Natural killer cell (primary cell): Measurements from ENCODE around the gene IQGAP3. TPM values are rescaled to one million over a fixed set of nuclear protein-coding genes. Genes with fewer than 3 reads are reported as not detected.

Source experiments
- ATAC-seq, 3 donors: fragments of 150-1000 bp in 2 of 3; fragments of 200-7000 bp in 1 of 3; cut with Tn5 transposase; 1 replicate in 1 of 3; 2 replicates in 2 of 3; pipeline ENCODE4 v1.10.0; 2021; ENCODE audit warnings: mild to moderate bottlenecking in 2 of 3, moderate library complexity in 2 of 3
- DNase-seq, 2 donors: peaks; one replicate each; pipeline versions ENCODE4 v3.0.0 to v3.0.0-alpha.2; 2013 to 2021; ENCODE audit warnings: mixed read lengths in 1 of 2
- H3K27ac ChIP-seq: one replicate; pipeline ENCODE4 v1.5.1; 2013; ENCODE audit warnings: mild to moderate bottlenecking, low read length
- H3K27me3 ChIP-seq: one replicate; pipeline ENCODE4 v1.6.1; 2013; ENCODE audit warnings: low read length; ENCODE audit not compliant: control insufficient read depth, insufficient read depth
- H3K36me3 ChIP-seq: one replicate; pipeline ENCODE4 v1.6.1; 2013; ENCODE audit warnings: low read length; ENCODE audit not compliant: control insufficient read depth, insufficient read depth
- H3K4me1 ChIP-seq: one replicate; pipeline ENCODE4 v1.6.1; 2013; ENCODE audit warnings: low read length; ENCODE audit not compliant: control insufficient read depth, insufficient read depth
- H3K4me3 ChIP-seq: one replicate; pipeline ENCODE4 v1.5.1; 2013; ENCODE audit warnings: low read length
- H3K9me3 ChIP-seq: one replicate; pipeline ENCODE4 v1.6.1; 2013; ENCODE audit warnings: low read length; ENCODE audit not compliant: control insufficient read depth, insufficient read depth
- H3K27ac Mint-ChIP-seq, 2 donors: one replicate each; pipeline ENCODE4 v1.8.0; 2022; ENCODE audit warnings: mild to moderate bottlenecking in 2 of 2, mixed read lengths in 2 of 2, moderate library complexity in 1 of 2
- H3K27me3 Mint-ChIP-seq, 2 donors: one replicate each; pipeline ENCODE4 v1.8.0; 2022; ENCODE audit warnings: low read depth in 2 of 2, mixed read lengths in 2 of 2
- H3K36me3 Mint-ChIP-seq: one replicate; pipeline ENCODE4 v1.8.0; 2022; ENCODE audit warnings: mixed read lengths
- H3K4me1 Mint-ChIP-seq, 2 donors: one replicate each; pipeline ENCODE4 v1.8.0; 2022; ENCODE audit warnings: mixed read lengths in 2 of 2
- H3K4me3 Mint-ChIP-seq: one replicate; pipeline ENCODE4 v1.8.0; 2022; ENCODE audit warnings: mild to moderate bottlenecking, moderate library complexity, mixed read lengths
- H3K9me3 Mint-ChIP-seq, 2 donors: one replicate each; pipeline ENCODE4 v1.8.0; 2022; ENCODE audit warnings: mixed read lengths in 2 of 2
- CTCF ChIP-seq: fragments of 200-600 bp; IDR thresholded peaks from one replicate; pipeline ENCODE4 v1.8.0; 2022; ENCODE audit warnings: antibody characterized with exemption
- WGBS: methylation state at CpG from one replicate; pipeline ENCODE4 v1.1.7; 2013; ENCODE audit warnings: missing lambda C conversion rate; ENCODE audit not compliant: insufficient coverage; 5-methylcytosine and 5-hydroxymethylcytosine counted together
- intact Hi-C: fragments of 100-400 bp; cut with micrococcal nuclease; formaldehyde crosslinking; loops from one replicate; pipeline ENCODE4 v1.14.2; 2022
- total RNA-seq, 4 donors: library from RNA; stranded (reverse); fragments of 120-200 nt in 1 of 4; gene quantifications; one replicate each; pipeline versions ENCODE4 v1.2.3 to v1.2.4, GENCODE V29; 2013 to 2022

The IQGAP3 gene
- total RNA-seq, 3 donors from 2014 or later (not counting 1 experiment from before 2014, with no cell fraction given), result 0.08 to 0.21 (median 0.14) TPM

- Histone ChIP-seq H3K36me3 (no peaks in the 10 kb centered on the region), H3K4me1 (peaks cover 32% of the 10 kb centered on the region), H3K27ac (no peak within 1 kb of the TSS), H3K27me3 (no peaks in the 10 kb centered on the region), H3K4me3 (no peak within 1 kb of the TSS), H3K9me3 (no peaks in the 10 kb centered on the region)
- Mint-ChIP-seq H3K4me1 (peaks cover 6 to 30% of the 10 kb centered on the region in 2 donors), H3K4me3 (no peak within 1 kb of the TSS), H3K9me3 (no peaks in the 10 kb centered on the region), H3K27ac (no peak within 1 kb of the TSS), H3K27me3 (peaks cover 0 to 4% of the 10 kb centered on the region in 2 donors), H3K36me3 (no peaks in the 10 kb centered on the region)
- intact Hi-C loops, result no loop called here
- DNase-seq (no peak), ATAC-seq (no peak)
- no peak for TF ChIP-seq CTCF
- WGBS, result 93% methylated on average over 5 of the region's 5 CpGs
Measured at GRCh38 chr1:156579472-156579871, 7.1 kb upstream of the IQGAP3 start, which contains the start of gene TTC24. Gene TTC24 (plus strand): TSS chr1:156579723. CDS start chr1:156581365, 1,642 bp downstream.

- no peak overlapping the region for H3K27ac Mint-ChIP-seq
- Histone ChIP-seq H3K36me3 (no peaks in the 10 kb centered on the region), H3K27me3 (peaks cover 3% of the 10 kb centered on the region), H3K4me1 (peaks cover 21% of the 10 kb centered on the region), H3K27ac (no peak overlapping the region), H3K4me3 (no peak overlapping the region), H3K9me3 (no peaks in the 10 kb centered on the region)
- no peaks in the 10 kb centered on the region for H3K36me3 Mint-ChIP-seq
- WGBS, result 55% methylated on average over 4 of the region's 7 CpGs
- DNase-seq (no peak), ATAC-seq (no peak)
- TF ChIP-seq CTCF, result no peak
- intact Hi-C loops, result no loop called here
- no peak overlapping the region for H3K4me3 Mint-ChIP-seq
- H3K4me1 Mint-ChIP-seq, result peaks cover 2 to 25% of the 10 kb centered on the region in 2 donors
- H3K9me3 Mint-ChIP-seq, result no peaks in the 10 kb centered on the region
- H3K27me3 Mint-ChIP-seq, result peaks cover 5 to 10% of the 10 kb centered on the region in 2 donors
Measured at GRCh38 chr1:156578055-156578454, 5.7 kb upstream of the IQGAP3 start.

- no peak overlapping the region for H3K4me3 ChIP-seq
- ATAC-seq, result no peak
- no peak overlapping the region for H3K4me3 Mint-ChIP-seq
- no peak for DNase-seq
- no peaks in the 10 kb centered on the region for H3K9me3 ChIP-seq
- H3K9me3 Mint-ChIP-seq, result no peaks in the 10 kb centered on the region
- H3K36me3 Mint-ChIP-seq, result no peaks in the 10 kb centered on the region
- no peak overlapping the region for H3K27ac Mint-ChIP-seq
- peaks cover 18% of the 10 kb centered on the region for H3K4me1 ChIP-seq
- peaks cover 4% of the 10 kb centered on the region for H3K27me3 ChIP-seq
- no peak overlapping the region for H3K27ac ChIP-seq
- H3K36me3 ChIP-seq, result no peaks in the 10 kb centered on the region
- TF ChIP-seq CTCF, result no peak
- intact Hi-C loops, result no loop called here
- H3K27me3 Mint-ChIP-seq, result peaks cover 10 to 15% of the 10 kb centered on the region in 2 donors
- H3K4me1 Mint-ChIP-seq, result peaks cover 7 to 24% of the 10 kb centered on the region in 2 donors
- WGBS, result 93% methylated on average over 3 of the region's 3 CpGs
Measured at GRCh38 chr1:156577550-156577949, 5.2 kb upstream of the IQGAP3 start.

GRCh38 chr1:156574039-156574633 is 1.8 kb upstream of the IQGAP3 start:
- Mint-ChIP-seq H3K36me3 (no peaks in the 10 kb centered on the region), H3K9me3 (no peaks in the 10 kb centered on the region), H3K27ac (no peak overlapping the region), H3K27me3 (peaks cover 29 to 37% of the 10 kb centered on the region in 2 donors), H3K4me3 (no peak overlapping the region), H3K4me1 (peaks cover 14 to 15% of the 10 kb centered on the region in 2 donors)
- peaks cover 21% of the 10 kb centered on the region for H3K27me3 ChIP-seq
- 94% methylated on average over 1 of the region's 2 CpGs for WGBS
- no peaks in the 10 kb centered on the region for H3K9me3 ChIP-seq
- TF ChIP-seq CTCF, result no peak
- H3K36me3 ChIP-seq, result no peaks in the 10 kb centered on the region
- intact Hi-C loops, result no loop called here
- DNase-seq (no peak), ATAC-seq (no peak)
- H3K4me1 ChIP-seq, result peaks cover 11% of the 10 kb centered on the region
- no peak overlapping the region for H3K4me3 ChIP-seq
- no peak overlapping the region for H3K27ac ChIP-seq
